CMK (cell line): ENCODE measurements around the gene CMSS1.
"Not testable (repeated sequence)": the region's sequence is repeated elsewhere in the genome, so short reads cannot be mapped to it uniquely, and the experiment has no call there.

Source experiments
- DNase-seq: peaks from one replicate; pipeline ENCODE4 v3.0.0-alpha.2; 2010; ENCODE audit warnings: low read depth

Gene CMSS1

DNA sequence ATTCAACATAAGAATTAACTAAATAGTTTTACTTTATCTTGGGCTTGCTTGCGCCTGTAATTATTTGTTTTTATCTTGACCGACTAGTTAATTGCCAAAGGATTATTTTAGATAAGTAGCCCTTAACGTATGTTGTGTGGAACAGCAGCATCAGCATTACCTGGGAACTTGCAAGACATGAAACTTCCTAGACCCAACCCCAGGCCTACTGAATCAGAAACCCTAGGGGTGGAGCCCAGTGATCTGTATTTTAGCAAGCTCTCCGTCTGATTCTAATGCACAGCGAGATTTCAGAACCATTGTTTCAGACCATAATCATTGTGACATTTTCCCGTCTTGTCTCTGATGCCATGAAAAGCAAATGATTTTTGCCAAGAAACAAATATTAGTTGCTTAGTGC, 265.5 kb downstream of the CMSS1 start:
- no peak for DNase-seq

DNA sequence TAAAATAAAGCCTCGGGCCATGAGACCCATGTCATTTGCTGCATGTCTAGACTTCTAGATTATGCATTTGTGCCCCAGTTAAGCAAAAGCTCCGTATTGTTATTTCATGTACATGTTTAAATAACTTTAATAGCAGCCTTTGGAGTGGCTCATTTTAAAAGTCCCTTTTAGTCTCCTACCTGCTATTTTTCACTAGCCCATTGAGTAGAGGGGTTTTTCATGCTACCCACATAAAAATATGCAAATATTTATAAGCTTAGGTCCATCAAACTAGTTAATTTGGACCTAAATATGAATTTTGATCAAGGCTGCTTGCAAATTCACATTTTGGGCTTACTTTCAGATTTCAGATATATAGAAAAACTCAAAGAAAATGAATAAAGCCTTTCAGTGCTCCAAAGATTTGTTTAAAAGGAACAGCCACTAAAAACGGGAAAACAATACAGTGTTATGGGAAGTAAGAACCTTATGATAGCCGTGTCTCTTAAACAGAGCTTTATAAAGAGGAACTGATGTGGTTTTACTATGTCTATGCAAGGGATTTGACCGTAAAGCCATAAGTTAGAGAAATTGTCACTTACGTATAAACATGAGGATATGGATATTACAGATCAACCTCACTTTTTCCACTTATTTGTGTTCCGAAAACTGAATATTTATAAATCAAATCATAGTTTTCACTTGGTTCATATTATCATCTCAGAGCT, 266.6 kb downstream of the CMSS1 start:
- DNase-seq, result no peak

DNA sequence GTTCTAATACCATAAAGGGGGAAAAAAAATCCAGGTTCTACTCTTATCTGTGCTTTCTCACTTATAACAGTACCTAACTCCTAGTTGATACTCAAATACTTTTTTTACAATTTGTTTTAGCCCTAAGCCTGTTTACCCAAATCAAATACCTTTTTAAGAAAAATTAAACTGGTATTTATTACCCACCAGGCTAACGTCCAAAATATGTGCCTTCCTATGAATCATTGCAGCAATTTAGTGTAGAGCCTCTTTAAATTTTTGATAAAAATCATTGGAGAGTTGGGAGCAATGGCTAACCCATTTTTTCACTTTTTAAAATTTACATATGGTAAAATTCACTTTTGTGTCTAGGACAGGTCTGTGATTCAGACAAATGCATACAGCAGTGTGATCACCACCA, 268.7 kb downstream of the CMSS1 start:
- no peak for DNase-seq

DNA sequence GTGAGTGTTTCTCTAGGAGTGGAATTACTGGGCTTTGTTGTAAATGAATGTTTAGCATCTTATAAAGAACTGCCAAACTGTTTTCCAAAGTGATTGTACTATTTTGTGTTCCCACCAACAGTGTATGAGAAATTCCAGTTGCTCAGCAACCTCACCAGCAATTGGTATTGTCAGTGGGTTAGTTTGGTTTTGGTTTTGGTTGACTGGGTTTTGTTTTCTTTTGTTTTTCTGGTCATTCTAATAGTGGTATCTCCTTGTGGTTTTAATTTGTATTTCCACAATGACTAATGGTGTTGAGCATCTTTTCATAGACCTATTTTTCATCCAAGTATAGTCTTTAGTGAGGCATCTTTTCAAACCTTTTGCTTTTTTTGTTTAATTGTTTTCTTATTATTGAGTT, 269.5 kb downstream of the CMSS1 start:
- no peak for DNase-seq

DNA sequence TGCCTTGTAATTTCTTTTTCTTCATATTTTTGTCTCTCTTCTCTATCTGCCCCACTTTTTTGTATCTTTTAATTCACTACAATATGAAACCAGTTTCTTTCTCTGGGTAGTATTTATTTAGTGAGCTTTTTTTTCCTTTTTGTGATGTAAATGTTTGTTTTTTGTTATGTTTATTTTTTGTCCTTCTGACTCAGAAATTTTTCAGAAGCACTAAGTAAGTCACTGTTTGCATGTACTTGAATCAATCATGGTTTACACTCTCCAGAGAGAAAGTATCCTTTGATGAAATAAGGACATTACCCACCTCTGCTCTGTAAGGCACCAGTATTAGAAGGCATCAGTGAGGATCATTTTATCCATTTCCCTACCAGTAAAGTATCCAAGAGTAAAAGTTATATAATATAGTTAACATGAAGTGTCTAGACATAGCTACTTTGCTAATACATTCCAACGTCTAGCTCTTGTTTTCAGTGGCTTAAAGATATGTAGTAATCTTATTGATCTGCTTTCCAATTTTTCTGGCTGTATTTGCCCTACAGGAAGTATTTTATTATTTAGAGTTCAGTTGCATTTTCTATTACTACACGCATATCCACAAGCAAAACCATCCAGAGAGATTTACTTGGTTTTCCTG, 271.2 kb downstream of the CMSS1 start:
- DNase-seq, result no peak

DNA sequence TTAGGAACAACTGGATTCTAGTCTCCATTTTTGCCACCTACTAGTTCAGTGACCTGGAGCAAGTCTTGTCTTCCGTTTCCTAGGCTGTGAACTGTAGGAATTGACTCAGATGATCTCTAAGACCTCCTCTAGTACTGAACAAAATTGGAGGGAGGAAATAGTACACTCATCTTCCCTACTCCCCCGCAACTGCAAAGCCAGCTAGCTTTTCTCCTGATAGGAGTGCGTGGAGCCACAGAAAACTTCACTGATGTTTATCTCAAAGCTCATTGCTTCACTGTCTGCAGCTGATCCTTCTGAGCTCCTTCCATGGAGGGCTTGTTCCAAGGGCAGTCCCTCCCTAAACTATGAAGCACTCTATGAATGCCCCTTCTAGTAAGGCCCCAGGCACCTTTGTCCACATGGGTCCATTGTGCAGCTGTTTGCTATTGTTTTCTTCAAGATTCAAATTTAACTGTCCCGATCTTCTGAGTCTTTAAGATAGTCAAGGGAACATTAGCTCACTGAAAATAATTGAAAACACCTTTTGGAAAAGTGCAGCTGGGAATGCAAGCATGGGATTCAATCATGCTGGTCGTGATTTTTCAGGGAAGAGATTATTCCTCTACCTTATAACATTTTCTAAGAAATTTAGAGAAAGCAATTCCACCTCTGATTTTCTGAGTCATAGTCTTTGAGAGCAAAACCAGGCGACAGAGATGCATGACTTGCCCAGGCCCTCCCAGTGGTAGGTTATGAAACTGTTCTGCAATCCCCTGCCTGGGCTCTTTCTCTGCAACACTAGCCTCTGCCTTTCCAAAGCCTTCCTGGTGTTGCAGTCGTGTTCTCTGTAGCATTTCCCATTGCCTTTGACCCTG, 272.4 kb downstream of the CMSS1 start:
- DNase-seq, result peak; percentile 57

DNA sequence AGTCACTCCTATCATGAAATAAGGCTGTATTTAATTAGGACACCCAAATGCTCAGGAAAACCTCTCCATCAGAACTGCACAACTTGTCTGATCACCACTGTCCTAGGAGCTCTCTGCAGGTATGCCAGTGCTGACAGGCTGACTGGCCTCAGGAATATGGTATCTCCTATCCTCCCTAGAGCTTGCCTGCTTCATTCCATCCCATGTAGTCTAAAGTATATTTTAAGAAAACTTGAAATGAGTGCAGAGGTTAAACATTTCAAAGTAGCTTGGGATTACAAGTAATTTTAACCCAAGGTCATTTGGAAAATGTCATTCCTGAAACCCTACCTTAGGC, 273.0 kb downstream of the CMSS1 start:
- DNase-seq, result no peak

DNA sequence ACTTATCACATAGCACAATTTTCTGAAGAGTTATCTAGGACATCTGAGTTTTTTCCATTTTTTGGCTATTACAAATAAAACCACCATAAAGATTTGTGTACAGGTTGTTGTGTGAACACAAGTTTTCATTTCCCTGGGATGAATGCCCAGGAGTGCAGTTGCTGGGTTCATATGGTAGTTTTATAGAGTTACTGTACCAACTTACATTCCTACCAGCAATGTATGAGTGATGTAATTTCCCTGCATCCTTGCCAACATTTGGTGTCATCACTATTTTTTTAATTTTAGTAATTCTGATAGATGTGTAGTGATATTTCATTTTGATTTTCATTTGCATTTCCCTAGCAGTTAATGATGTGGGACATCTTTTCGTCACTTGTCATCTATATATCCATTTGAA, 276.2 kb downstream of the CMSS1 start:
- DNase-seq, result no peak

DNA sequence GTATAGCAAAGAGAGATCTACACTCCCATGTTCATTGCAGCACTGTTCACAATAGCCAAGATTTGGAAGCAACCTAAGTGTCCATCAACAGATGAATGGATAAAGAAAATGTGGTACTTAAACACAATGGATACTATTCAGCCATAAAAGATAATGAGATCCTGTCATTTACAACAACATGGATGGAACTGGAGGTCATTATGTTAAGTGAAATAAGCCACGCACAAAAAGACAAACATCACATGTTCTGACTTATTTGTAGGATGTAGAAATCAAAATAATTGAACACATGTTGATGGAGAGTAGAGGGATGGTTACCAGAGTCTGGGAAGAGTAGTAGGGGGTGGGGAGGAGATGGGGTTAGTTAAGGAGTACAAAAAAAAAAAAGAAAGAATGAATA, 278.6 kb downstream of the CMSS1 start:
- not testable (repeated sequence) for DNase-seq

DNA sequence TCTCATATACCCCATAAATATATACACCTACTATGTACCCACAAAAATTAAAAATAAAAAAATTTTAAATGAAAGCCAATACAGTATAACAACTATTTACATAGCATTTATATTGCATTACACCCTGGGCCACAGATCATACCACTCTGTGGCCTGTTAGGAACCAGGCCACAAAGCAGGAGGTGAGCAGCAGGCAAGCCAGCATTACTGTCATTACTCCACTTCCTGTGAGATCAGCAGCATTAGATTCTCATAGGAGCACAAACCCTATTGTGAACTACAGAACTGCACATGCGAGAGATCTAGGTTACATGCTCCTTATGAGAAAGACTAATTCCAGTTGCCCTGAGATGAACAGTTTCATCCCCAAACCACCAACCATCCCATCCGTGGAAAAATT, 279.2 kb downstream of the CMSS1 start:
- DNase-seq, result no peak

DNA sequence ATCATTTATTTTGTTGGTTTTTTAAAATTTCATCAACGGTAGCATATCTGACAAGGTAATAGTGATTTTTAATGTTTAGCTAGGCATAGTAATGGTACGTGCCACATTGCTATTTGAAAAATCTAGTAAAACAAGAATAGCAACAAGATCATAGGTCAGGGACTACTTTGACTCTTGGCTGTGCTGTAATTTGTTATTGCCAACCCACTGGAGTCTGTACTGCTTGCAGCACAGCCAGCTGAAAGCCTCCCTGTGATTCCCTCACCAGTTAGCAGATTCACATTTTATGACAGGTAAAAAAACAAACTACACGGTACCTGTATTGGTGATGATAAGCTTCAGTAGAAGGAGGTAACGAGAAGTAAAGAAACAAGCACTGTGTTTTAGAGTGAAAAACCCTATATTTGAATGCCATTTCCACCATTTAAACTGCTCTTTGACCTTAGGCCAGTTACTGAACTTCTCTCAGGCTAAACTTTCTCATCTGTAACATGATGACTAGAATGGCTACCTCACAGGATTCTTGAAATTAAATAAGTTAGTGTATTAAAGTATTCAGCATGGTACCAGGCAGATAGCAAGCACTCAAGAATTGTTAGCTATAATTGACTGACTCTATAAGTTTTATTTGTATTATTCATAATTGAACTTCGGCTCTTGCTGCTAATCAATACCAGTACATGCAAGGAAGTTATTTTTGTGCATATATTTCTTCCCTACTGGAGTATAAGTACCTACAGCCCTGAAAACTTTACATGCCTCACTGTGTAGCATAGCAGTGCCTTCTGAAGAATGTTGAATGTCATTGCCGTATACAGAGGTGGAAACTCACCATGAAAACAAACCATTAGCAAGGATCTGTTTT, 280.5 kb downstream of the CMSS1 start:
- no peak for DNase-seq

DNA sequence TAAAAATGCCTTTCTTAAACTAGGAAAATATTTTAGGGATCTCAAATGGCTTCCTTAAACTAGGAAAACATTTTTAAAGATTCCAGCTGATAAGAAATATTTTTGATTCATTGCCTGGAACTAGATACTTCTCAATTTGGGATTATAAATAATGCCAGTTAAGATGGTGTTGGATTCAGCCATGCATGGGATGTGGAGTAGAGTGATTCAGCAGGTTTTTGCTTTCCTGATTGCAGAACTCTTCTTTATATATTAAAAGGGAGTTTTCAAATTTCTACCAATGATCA, 281.1 kb downstream of the CMSS1 start:
- no peak for DNase-seq

DNA sequence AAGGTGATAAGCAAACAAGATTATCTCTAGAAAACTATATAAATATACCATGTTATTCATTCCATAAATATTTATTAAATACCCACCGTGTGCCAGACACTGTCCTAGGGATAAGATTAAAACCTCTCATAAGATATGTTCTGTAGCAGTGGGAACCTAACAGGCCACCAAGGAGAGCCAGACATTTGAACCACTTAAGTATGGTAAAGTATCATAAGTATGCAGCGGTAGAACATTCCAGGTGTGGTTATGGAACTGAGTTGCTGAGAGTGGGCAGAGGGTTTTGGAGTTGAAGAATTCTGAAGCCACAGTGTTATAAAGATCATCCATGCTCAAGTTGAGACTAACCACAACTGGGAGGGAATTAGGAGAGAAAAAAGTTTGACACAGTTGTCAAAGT, 282.0 kb downstream of the CMSS1 start:
- no peak for DNase-seq

DNA sequence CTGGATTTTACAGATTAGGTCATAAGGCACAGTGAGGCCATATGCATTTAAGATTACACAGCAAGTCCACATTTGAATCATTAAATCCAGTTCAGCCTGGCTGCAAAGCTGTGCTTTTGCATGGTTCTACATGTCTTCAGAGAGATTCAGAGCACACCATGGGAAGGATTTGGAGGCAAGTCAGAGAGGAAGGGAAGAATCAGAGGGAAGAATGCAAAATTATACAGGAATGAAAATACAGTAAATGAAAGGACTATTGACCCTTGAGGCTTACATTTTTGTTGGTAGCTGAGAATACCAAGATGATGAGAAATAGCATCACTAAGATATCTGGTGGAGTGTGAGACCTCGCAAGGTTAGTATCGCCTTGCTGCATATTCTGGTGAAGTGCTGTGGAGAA, 282.8 kb downstream of the CMSS1 start:
- no peak for DNase-seq

DNA sequence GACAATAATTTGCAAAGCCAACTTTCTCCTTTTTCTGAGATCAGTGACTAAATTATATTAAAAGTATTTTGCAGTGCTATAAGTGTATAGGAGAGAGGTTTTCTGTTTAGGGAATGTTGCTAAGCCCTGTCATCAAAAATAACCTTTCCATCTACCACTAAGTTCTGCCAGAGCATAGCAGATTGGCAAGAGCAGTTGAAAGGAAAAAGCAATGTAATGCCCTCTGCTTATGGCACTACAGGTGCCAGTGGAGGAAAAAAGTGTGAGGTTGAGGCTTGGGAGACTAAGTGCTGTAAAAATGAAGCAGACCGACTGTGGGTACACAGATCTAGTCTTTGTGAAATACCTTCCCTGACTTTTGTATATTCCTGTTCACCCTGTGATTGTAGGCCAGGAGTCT, 285.1 kb downstream of the CMSS1 start:
- no peak for DNase-seq

DNA sequence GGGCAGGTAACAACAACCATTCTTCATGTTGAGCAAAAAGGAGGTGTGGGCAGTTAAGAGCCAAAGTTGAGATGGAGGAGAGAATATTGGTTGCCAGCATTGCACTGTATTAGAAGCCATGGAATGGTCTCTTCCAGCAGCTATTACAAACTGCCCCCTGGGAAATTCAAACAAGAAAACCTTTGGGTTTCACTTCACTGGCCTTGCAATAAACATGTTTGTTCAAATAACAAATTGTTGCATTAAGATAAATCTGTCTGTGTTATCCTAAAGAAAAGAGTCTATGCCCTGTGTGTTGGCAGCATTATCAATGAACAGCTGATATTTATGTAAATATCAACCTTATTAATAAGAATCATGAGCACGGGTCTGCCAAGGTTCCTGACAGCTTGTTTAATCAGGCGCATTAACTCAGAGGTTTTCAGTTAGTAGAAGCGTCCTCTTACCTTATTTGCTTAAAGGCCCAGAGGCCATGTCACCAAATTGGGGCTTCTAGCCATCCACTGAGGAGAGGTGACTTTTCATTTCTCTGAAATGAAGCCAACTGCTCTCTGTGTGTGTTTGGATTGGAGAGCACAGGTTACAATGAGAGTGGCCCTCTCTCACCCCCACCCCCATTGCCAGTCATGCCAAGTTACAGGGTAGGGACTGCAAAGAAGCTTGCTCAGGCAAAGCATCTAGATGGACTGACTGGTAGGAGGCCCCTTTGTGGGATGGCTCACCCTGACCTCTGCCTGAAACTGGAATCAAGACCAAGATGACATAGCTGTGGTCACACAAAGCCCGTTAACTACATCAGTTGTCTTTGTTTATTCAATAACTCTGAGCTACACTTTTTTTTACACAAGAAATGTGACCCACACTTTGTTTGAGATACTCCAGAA, 286.1 kb downstream of the CMSS1 start:
- DNase-seq, result no peak

DNA sequence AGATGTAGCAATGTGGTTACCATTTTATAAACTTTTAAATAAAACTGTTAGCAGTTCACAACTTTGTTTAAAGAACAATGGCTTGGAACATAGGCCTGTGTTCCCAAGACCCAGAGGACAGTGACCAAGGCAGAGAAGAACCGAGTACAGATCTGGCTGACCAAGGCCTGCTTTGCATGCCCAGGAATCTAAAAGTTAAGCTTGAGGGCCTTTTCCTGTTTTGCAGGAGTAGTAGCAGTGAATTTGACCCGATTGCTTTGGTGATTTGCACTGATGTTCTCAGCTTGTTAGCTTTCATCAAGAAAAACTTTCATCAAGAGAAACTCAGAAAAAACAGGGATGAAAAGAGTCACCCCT, 286.8 kb downstream of the CMSS1 start:
- DNase-seq, result no peak

DNA sequence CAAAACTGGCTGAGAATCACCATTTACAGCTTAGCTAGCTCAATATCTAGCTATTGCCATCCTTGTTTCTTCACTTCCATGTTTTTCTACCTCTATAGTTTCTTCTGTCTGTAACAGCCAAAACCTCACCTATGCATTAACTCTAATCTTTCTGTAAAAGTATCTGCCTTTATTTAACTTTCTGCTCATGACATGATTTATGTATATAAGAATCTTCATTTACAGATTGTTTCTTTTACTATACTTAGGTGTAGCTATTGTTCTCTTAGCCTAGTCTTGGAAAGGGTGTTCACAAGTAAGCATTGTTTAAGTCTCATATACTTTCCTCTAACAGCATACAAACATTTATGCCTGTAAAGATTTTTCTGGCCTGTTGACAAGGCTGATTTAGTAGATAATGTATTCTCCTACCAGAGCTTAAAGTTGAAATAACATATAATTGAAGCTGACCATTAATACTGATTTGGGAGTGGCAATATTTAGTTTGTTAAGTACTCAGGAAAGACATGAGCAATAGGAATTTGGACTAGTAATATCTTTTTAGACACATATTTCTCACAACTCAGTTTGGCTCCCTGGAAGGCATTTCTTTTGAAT, 287.3 kb downstream of the CMSS1 start:
- DNase-seq, result no peak

DNA sequence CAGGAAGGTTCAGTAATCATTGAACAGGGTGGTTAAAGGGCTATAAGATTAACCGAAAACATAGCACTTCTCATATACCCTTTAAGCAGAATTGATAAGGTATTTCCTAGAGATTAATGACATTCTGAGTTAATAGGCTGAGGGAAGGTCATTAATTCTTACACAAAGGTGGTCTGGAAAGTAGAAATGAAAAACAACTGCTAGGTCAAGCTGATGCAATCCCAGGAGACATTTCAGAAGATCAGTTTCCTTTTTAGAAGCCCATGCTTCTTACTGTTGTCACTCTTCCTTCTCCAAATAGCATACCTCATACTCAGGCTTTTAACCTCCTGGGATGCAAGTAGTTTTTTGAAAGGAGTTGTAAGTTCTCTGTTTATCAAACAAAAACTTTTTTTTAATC, 287.8 kb downstream of the CMSS1 start:
- DNase-seq, result no peak

DNA sequence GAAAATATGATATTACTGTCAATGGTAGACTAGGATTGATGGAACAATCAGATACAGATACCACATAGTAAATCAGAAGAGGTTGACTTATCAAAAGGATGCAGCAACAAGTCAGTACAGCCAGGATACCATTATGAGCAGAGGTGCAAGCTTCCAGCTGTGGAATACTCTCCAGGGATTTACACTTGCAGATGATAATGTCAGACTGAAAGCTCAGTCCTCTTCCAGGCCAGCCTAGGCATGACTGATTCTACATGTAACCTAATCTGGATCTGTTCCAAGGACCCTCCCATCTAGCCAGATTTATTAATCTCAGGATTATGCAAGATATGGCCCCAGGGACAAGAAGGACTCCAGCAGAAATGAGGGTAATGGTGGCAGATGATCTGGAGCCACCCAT, 288.4 kb downstream of the CMSS1 start:
- DNase-seq, result no peak

DNA sequence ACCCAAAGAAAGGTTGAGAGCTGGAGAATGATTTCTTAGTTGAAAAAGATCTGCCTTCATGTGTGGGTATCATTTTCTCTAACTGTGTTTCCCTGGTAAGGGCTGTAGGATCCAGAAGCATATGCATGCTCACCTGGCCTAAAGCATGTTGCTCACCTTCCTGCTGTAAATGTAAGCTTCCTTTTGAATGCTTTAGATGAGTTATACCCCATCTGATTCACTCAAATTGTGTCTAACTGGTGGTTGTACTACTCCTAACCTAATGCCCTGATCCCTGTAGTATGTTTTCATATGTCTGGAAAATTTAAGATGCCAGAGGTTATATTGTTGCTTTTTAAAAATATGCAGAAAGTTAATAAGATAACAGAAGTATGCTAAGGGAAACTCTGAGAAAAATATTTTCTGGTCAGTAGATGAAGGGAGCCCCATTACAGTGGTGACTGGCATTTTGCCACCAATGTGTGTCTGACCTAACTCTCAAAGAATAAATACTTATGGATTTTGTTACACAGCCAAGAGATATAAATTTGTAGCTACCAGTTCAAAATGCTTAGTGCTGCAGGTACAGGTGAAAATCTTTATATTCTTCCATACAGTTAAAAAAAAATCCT, 289.0 kb downstream of the CMSS1 start:
- DNase-seq, result no peak
